Suprapubic skin (tissue), 4 donors: ENCODE measurements around the gene SLC8A2. TPM values are rescaled to one million over a fixed set of nuclear protein-coding genes. Genes with fewer than 3 reads are reported as not detected.
"Not testable (repeated sequence)": the region's sequence is repeated elsewhere in the genome, so short reads cannot be mapped to it uniquely, and the experiment has no call there.

Experiments
- DNase-seq, 2 donors: peaks; one replicate each; pipeline ENCODE4 v3.0.0-alpha.2; 2019; ENCODE audit warnings: low spot score in 2 of 2
- H3K27ac ChIP-seq: fragments of 200-600 bp; sonication (generic); one replicate; pipeline ENCODE4 v1.5.1; 2019
- H3K27me3 ChIP-seq: fragments of 200-600 bp; sonication (generic); one replicate; pipeline ENCODE4 v1.5.1; 2019
- H3K36me3 ChIP-seq: fragments of 200-600 bp; sonication (generic); one replicate; pipeline ENCODE4 v1.5.1; 2019
- H3K4me1 ChIP-seq: fragments of 200-600 bp; sonication (generic); one replicate; pipeline ENCODE4 v1.5.1; 2019
- H3K4me3 ChIP-seq: fragments of 200-600 bp; sonication (generic); one replicate; pipeline ENCODE4 v1.5.1; 2019; ENCODE audit warnings: mild to moderate bottlenecking
- H3K9me3 ChIP-seq: fragments of 200-600 bp; sonication (generic); one replicate; pipeline ENCODE4 v1.5.1; 2019
- EP300 ChIP-seq: sonication (generic); formaldehyde crosslinking; IDR thresholded peaks from one replicate; pipeline ENCODE4 v1.6.1; 2017; ENCODE audit warnings: antibody characterized with exemption
- POLR2A ChIP-seq, 2 donors: fragments of 450-650 bp; IDR thresholded peaks; one replicate each; pipeline ENCODE4 v1.6.1; 2017; ENCODE audit warnings: antibody characterized with exemption in 2 of 2, mild to moderate bottlenecking in 2 of 2, moderate library complexity in 2 of 2
- POLR2AphosphoS5 ChIP-seq, 3 donors: sonication (generic); formaldehyde crosslinking; IDR thresholded peaks; one replicate each; pipeline ENCODE4 v1.6.1; 2017; ENCODE audit warnings: antibody characterized with exemption in 3 of 3
- WGBS: methylation state at CpG from one replicate; pipeline ENCODE4 v1.1.5; 2018; 5-methylcytosine and 5-hydroxymethylcytosine counted together
- total RNA-seq, 4 donors: library from RNA; depleted of rRNA; stranded (reverse); fragments of >200 nt; gene quantifications; one replicate each; pipeline ENCODE4 v1.1.0, GENCODE V29; 2016
- TF ChIP-seq, protein P1 (sequence below), 2 donors: fragments of 200-600 bp in 1 of 2; fragments of 450-650 bp in 1 of 2; sonication (generic) in 1 of 2; IDR thresholded peaks; one replicate each; pipeline ENCODE4 v1.5.1; 2016 to 2019; ENCODE audit warnings: antibody characterized with exemption in 2 of 2, mild to moderate bottlenecking in 1 of 2, moderate library complexity in 1 of 2

SLC8A2 gene
- total RNA-seq, 4 donors from 2014 or later, result 0.26 to 1.2 (median 0.38) TPM; not detected in 1

DNA sequence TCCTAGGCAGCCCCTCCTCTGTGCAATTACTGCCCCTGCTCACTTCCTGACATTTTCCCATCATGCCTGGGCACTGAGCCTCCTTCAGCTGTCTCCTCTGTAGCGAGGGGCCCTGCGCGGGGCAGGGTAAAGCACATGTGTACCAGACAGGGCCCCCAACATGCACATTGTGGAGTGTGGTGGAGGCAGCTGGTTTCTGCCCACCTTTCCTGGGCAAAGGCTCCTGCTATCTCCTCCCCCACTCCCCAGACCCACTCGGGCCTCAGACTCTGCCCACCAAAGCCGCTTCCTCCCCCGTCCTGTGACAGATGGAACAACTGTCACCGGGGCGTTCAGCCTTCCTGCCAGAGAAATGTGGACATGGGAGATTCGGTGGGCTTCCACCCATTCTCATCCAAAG, 15.2 kb upstream of the SLC8A2 start:
- 77% methylated on average over 9 of the region's 9 CpGs for WGBS
- peaks cover 51% of the 10 kb centered on the region for H3K36me3 ChIP-seq
- no peak for TF ChIP-seq EP300
- TF ChIP-seq, protein P1, sequence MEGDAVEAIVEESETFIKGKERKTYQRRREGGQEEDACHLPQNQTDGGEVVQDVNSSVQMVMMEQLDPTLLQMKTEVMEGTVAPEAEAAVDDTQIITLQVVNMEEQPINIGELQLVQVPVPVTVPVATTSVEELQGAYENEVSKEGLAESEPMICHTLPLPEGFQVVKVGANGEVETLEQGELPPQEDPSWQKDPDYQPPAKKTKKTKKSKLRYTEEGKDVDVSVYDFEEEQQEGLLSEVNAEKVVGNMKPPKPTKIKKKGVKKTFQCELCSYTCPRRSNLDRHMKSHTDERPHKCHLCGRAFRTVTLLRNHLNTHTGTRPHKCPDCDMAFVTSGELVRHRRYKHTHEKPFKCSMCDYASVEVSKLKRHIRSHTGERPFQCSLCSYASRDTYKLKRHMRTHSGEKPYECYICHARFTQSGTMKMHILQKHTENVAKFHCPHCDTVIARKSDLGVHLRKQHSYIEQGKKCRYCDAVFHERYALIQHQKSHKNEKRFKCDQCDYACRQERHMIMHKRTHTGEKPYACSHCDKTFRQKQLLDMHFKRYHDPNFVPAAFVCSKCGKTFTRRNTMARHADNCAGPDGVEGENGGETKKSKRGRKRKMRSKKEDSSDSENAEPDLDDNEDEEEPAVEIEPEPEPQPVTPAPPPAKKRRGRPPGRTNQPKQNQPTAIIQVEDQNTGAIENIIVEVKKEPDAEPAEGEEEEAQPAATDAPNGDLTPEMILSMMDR (IDR thresholded peaks at IDR 0.05), result no peak
- no peak for TF ChIP-seq POLR2AphosphoS5 (IDR thresholded peaks at IDR 0.05)
- no peak for TF ChIP-seq POLR2A (IDR thresholded peaks at IDR 0.05)
- no peaks in the 10 kb centered on the region for H3K27me3 ChIP-seq
- peaks cover 16% of the 10 kb centered on the region for H3K4me1 ChIP-seq
- no peak overlapping the region for H3K4me3 ChIP-seq
- peak in 1 of 2 donors; percentile 57 for DNase-seq
- H3K9me3 ChIP-seq, result no peaks in the 10 kb centered on the region
- H3K27ac ChIP-seq, result no peak overlapping the region

DNA sequence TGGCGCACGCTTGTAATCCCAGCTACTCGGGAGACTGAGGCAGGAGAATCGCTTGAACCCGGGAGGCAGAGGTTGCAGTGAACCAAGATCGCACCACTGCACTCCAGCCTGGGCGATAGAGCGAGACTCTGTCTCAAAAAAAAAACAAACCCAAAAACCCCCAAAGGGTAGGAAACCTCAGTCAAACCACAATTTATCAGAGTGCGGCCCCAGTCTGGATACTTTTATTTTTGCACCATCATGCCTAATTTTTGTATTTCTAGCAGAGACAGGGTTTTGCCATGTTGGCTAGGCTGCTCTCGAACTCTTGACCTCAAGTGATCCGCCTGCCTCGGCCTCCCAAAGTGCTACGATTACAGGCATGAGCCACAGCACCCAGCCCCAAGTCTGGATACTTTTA, 14.5 kb upstream of the SLC8A2 start:
- not testable (repeated sequence) for DNase-seq, H3K9me3 ChIP-seq, H3K4me3 ChIP-seq, H3K27ac ChIP-seq, H3K27me3 ChIP-seq
- WGBS, result 75% methylated on average over 13 of the region's 13 CpGs
- peaks cover 44% of the 10 kb centered on the region for H3K36me3 ChIP-seq
- H3K4me1 ChIP-seq, result peaks cover 16% of the 10 kb centered on the region

DNA sequence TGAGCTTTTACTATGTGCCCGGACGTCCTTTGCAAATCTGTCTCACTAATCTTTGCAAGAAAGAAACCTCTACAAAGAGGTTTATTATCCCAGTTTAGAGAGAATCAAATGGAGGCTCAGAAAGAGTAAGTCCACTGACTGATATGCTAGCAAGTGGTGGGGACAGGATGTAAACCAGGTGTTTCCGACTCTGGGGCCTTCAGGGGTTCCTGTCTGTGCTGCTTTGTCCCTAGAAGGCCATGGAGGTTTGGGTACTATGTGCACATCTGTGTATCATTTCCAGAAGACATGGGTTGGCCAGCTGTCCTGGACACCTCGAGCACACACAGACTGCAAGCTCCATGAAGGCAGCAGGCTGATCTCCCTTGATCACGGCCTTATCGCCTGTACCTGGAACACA, 13.5 kb upstream of the SLC8A2 start:
- Histone ChIP-seq H3K9me3 (no peaks in the 10 kb centered on the region), H3K4me1 (peaks cover 17% of the 10 kb centered on the region), H3K27ac (no peak overlapping the region), H3K36me3 (peaks cover 36% of the 10 kb centered on the region), H3K4me3 (no peak overlapping the region), H3K27me3 (no peaks in the 10 kb centered on the region)
- TF ChIP-seq, protein P1 (IDR thresholded peaks at IDR 0.05), result no peak
- no peak for TF ChIP-seq POLR2A (IDR thresholded peaks at IDR 0.05)
- TF ChIP-seq EP300, result no peak
- no peak for TF ChIP-seq POLR2AphosphoS5 (IDR thresholded peaks at IDR 0.05)
- 79% methylated on average over 6 of the region's 6 CpGs for WGBS
- no peak for DNase-seq

DNA sequence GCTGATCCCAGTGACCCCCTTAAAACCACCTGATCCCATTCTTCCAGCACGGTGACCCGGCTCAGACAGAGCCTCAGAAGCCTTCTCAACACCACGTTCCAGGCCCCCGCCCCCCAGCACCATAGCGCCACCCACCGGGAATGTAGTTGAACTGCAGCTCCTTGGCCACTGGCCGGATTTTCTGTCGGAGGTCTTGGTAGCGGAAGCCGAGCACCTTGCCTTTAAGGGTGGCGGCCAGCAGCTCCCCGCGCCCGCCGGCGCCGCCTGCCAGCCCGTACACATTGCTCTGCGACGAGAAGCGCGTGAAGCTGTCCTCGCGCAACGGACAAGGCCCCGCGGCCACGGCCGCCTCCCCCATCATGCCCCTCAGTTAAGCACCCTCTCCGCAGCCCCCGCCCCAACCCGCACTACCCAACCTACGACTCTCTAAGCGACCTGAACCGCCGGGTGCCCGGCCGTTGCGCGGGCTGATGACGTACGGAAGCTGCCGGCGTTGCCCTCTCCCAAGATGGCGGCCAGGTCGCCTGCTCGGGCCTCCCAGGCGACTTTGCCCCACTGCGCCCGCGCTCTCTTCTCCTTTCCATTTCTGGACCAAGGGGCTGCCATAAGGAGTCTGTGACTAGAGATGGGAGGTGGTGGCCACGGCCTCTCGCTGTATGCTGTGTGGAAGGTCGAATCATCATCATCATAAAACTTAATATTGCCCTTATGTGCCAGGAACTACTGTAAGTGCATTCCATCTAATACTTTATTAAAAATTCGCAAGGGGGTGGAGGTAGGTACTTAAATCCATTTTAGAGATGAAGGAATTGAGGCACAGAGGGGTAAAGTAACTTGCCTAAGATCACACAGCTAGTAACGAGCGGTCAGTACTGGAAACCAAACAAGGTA, 12.4 kb upstream of the SLC8A2 start, which contains the start of gene KPTN:
Gene KPTN (minus strand): TSS at position 420 of the 891 bp plus-strand sequence. CDS start 59 bp downstream, at position 361.
- Histone ChIP-seq H3K27me3 (no peaks in the 10 kb centered on the region), H3K4me3 (peak within 1 kb of the TSS; percentile 87), H3K36me3 (peaks cover 24% of the 10 kb centered on the region), H3K4me1 (peaks cover 24% of the 10 kb centered on the region), H3K27ac (peak within 1 kb of the TSS; percentile 88), H3K9me3 (no peaks in the 10 kb centered on the region)
- TF ChIP-seq, protein P1 (IDR thresholded peaks at IDR 0.05), result peak; percentile 83 to 93
- no peak for TF ChIP-seq EP300
- TF ChIP-seq POLR2A (IDR thresholded peaks at IDR 0.05), result no peak
- peak in 2 of 3 donors; percentile 49 to 55 for TF ChIP-seq POLR2AphosphoS5 (IDR thresholded peaks at IDR 0.05)
- WGBS, result 4% methylated on average over 35 of the region's 57 CpGs
- DNase-seq, result peak; percentile 93 to 95

DNA sequence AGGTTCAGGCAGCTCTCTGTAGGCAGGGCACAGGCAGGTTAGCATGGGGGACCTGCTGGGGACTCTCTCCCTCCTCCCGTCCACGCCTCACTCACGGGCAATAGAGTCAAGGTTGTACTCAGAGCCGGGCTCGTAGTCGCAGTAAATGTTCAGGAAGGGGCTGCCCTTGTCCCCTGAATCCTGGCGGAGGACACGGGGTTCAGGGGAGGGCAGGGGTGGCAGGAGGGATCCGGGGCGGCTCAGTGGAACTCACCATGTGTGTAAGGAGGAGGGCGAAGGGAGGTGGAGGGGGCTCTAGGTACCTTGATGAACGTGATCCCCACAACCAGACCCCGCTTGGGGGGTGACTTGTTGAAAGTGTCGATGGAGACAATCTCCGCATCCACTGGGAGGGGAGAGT, 11.5 kb upstream of the SLC8A2 start:
- Histone ChIP-seq H3K27ac (no peak overlapping the region), H3K36me3 (peaks cover 16% of the 10 kb centered on the region), H3K27me3 (no peaks in the 10 kb centered on the region), H3K4me3 (peak overlapping the region; percentile 87), H3K9me3 (no peaks in the 10 kb centered on the region), H3K4me1 (peaks cover 24% of the 10 kb centered on the region)
- WGBS, result 84% methylated on average over 15 of the region's 15 CpGs
- peak in 1 of 2 donors; percentile 71 for DNase-seq
- TF ChIP-seq, protein P1 (IDR thresholded peaks at IDR 0.05), result no peak
- no peak for TF ChIP-seq POLR2A (IDR thresholded peaks at IDR 0.05)
- TF ChIP-seq EP300, result no peak
- no peak for TF ChIP-seq POLR2AphosphoS5 (IDR thresholded peaks at IDR 0.05)
